ENCODE results near the gene ATXN1. TPM values are rescaled to one million over a fixed set of nuclear protein-coding genes. Genes with fewer than 3 reads are reported as not detected.

Gene ATXN1
- total and polyA plus RNA-seq, 2 of the 8 experiments (the other 6 are each of a cell fraction or from before 2014, with no cell fraction given): 1.6 to 4.0 TPM

GRCh38 chr6:16249971-16250370 lies 511.3 kb downstream of the ATXN1 start:
- H3K79me1 ChIP-seq (ENCODE audit: low read depth, low read length): no peaks in the 10 kb centered on the region
- H3K56ac ChIP-seq (replicated peaks; ENCODE audit: insufficient read length, low read depth, low read length): no peak overlapping the region
- no peak overlapping the region for H2AK5ac ChIP-seq (ENCODE audit: low read depth, low read length)
- FAIRE-seq: no peak
- H3K9me3 ChIP-seq (ENCODE audit: insufficient read depth in 2 of 2, low read depth in 1 of 2, low read length in 1 of 2): no peaks in the 10 kb centered on the region
- no peaks in the 10 kb centered on the region; a peak in 1 of 8 replicates for H3K36me3 ChIP-seq (ENCODE audit: control insufficient read depth in 2 of 4, insufficient read depth in 4 of 4, low read length in 3 of 4)
- H3K79me2 ChIP-seq (ENCODE audit: control insufficient read depth in 1 of 2, insufficient read depth in 2 of 2, low read length in 2 of 2): no peaks in the 10 kb centered on the region
- no peak overlapping the region for H4K5ac ChIP-seq (ENCODE audit: insufficient read length, low read depth, low read length)
- H2BK15ac ChIP-seq (ENCODE audit: low read length): no peak overlapping the region
- no peak overlapping the region; a peak in 1 of 4 replicates for H3K4me2 ChIP-seq (ENCODE audit: insufficient read depth in 1 of 2, low read depth in 2 of 2, low read length in 2 of 2)
- no peak overlapping the region for H3K4ac ChIP-seq (replicated peaks; ENCODE audit: insufficient read length, low read depth, low read length)
- H3K14ac ChIP-seq (ENCODE audit: insufficient read length): no peak overlapping the region
- TF ChIP-seq, protein P1, sequence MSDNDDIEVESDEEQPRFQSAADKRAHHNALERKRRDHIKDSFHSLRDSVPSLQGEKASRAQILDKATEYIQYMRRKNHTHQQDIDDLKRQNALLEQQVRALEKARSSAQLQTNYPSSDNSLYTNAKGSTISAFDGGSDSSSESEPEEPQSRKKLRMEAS (IDR thresholded peaks at IDR 0.05): no peak
- TF ChIP-seq HDAC6 (IDR thresholded peaks at IDR 0.05; ENCODE audit: low read depth, low read length) (no peak), EZH2 (IDR thresholded peaks at IDR 0.05; ENCODE audit: low read depth, low read length, severe bottlenecking) (no peak), NRF1 (IDR thresholded peaks at IDR 0.05; ENCODE audit: low read depth, low read length) (no peak), CTBP2 (IDR thresholded peaks at IDR 0.05; ENCODE audit: borderline replicate concordance, insufficient read depth, insufficient read length, low read length) (no peak), RAD21 (IDR thresholded peaks at IDR 0.05 in 1 of 2, conservative IDR thresholded peaks at IDR 0.05 in 1 of 2; ENCODE audit: low read depth in 2 of 2, low read length in 2 of 2) (no peak), CHD2 (IDR thresholded peaks at IDR 0.05; ENCODE audit: low read length) (no peak), SRF (IDR thresholded peaks at IDR 0.05; ENCODE audit: low read depth, low read length) (no peak)
- TF ChIP-seq, protein P2, sequence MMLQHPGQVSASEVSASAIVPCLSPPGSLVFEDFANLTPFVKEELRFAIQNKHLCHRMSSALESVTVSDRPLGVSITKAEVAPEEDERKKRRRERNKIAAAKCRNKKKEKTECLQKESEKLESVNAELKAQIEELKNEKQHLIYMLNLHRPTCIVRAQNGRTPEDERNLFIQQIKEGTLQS (IDR thresholded peaks at IDR 0.05; ENCODE audit: insufficient read depth, low read depth, low read length): no peak
- no peak overlapping the region for H4K91ac ChIP-seq (replicated peaks; ENCODE audit: insufficient read length, low read length)
- no peak overlapping the region for H4K8ac ChIP-seq (ENCODE audit: extremely low read depth, insufficient read depth, low read length)
- H3K9ac ChIP-seq (replicated peaks in 1 of 4; ENCODE audit: extremely low read depth in 1 of 4, low read depth in 3 of 4, low read length in 3 of 4): no peak overlapping the region
- DNase-seq (ENCODE audit: low read depth in 1 of 2, low spot score in 2 of 2): no peak
- ChIA-PET POLR2A (ENCODE audit: partially characterized antibody) (no interaction called here), CTCF (ENCODE audit: partially characterized antibody) (interaction anchor here (2.2 kb wide), 1 partner anchor 10 kb away, joined by 9 read pairs; no protein-coding TSS in a partner anchor)
- WGBS, 2 experiments (ENCODE audit: extremely low coverage in 1 of 2, insufficient coverage in 1 of 2, insufficient read length in 1 of 2, insufficient replicate concordance in 2 of 2, low coverage in 1 of 2, low lambda C conversion rate in 2 of 2, missing lambda C conversion rate in 1 of 2): 71% methylated on average over 1 of the region's 1 CpG; no CpG with 5 or more reads in 1 of the 2 experiments
- H3K27me3 ChIP-seq (replicated peaks in 1 of 4; ENCODE audit: control insufficient read depth in 3 of 4, extremely low read depth in 1 of 4, insufficient read depth in 3 of 4, low read length in 3 of 4): no peaks in the 10 kb centered on the region; a peak in 1 of 7 replicates
- no peaks in the 10 kb centered on the region for H3K23me2 ChIP-seq (ENCODE audit: low read depth, low read length)
- H3K27ac ChIP-seq (ENCODE audit: low read depth, low read length): no peak overlapping the region
- no peak overlapping the region for H3K23ac ChIP-seq (ENCODE audit: insufficient read length)
- no peak overlapping the region for H2BK12ac ChIP-seq (ENCODE audit: low read depth, low read length)
- peak overlapping the region; percentile 15; the same call in 1 of the 2 replicates for H2BK20ac ChIP-seq (ENCODE audit: low read length)
- no peak overlapping the region for H3K18ac ChIP-seq (ENCODE audit: extremely low read depth, low read length)
- no peak overlapping the region for H3K4me3 ChIP-seq (ENCODE audit: extremely low read depth in 1 of 4, insufficient read depth in 2 of 4, low read depth in 3 of 4, low read length in 4 of 4)
- H2AFZ ChIP-seq (ENCODE audit: low read length): no peak overlapping the region
- H3K4me1 ChIP-seq (replicated peaks in 1 of 4; ENCODE audit: control insufficient read depth in 3 of 4, insufficient read depth in 4 of 4, low read length in 3 of 4): peaks cover 0 to 9% (median 4%) of the 10 kb centered on the region in 4 experiments; a peak in 3 of 7 replicates
- no peak overlapping the region for H2BK5ac ChIP-seq (ENCODE audit: low read depth, low read length)
- H4K20me1 ChIP-seq (replicated peaks in 1 of 2; ENCODE audit: control insufficient read depth in 1 of 2, insufficient read depth in 2 of 2, low read length in 2 of 2): no peaks in the 10 kb centered on the region
- no peak overlapping the region for H2BK120ac ChIP-seq (replicated peaks; ENCODE audit: low read depth, low read length)
